ENCODE data around the gene DHDH.
"Not testable (repeated sequence)": the region's sequence is repeated elsewhere in the genome, so short reads cannot be mapped to it uniquely, and the experiment has no call there.

DHDH gene

GRCh38 chr19:48918071-48918470, 15.4 kb upstream of the DHDH start:
- Histone ChIP-seq H3K4me3 (ENCODE audit: low read depth, low read length) (no peak overlapping the region), H3K9me3 (ENCODE audit: control insufficient read depth, insufficient read depth, low read length) (no peaks in the 10 kb centered on the region), H3K27ac (ENCODE audit: low read depth, low read length) (no peak overlapping the region), H3K27me3 (ENCODE audit: control insufficient read depth, insufficient read depth, low read length) (no peaks in the 10 kb centered on the region), H3K36me3 (ENCODE audit: control insufficient read depth, insufficient read depth, low read length) (peaks cover 66% of the 10 kb centered on the region), H3K4me1 (ENCODE audit: control insufficient read depth, insufficient read depth, low read length) (no peaks in the 10 kb centered on the region), H3K9ac (ENCODE audit: low read depth, low read length) (no peak overlapping the region)

GRCh38 chr19:48918801-48919247, 14.7 kb upstream of the DHDH start:
- H3K36me3 ChIP-seq (ENCODE audit: control insufficient read depth, insufficient read depth, low read length): peaks cover 62% of the 10 kb centered on the region
- H3K27ac ChIP-seq (ENCODE audit: low read depth, low read length): no peak overlapping the region
- H3K4me1 ChIP-seq (ENCODE audit: control insufficient read depth, insufficient read depth, low read length): no peaks in the 10 kb centered on the region
- H3K27me3 ChIP-seq (ENCODE audit: control insufficient read depth, insufficient read depth, low read length): no peaks in the 10 kb centered on the region
- H3K9ac ChIP-seq (ENCODE audit: low read depth, low read length): no peak overlapping the region
- no peaks in the 10 kb centered on the region for H3K9me3 ChIP-seq (ENCODE audit: control insufficient read depth, insufficient read depth, low read length)
- no peak overlapping the region for H3K4me3 ChIP-seq (ENCODE audit: low read depth, low read length)

GRCh38 chr19:48919271-48919670, 14.2 kb upstream of the DHDH start:
- not testable (repeated sequence) for H3K9me3 ChIP-seq (ENCODE audit: control insufficient read depth, insufficient read depth, low read length); H3K9ac ChIP-seq (ENCODE audit: low read depth, low read length); H3K4me3 ChIP-seq (ENCODE audit: low read depth, low read length); H3K27me3 ChIP-seq (ENCODE audit: control insufficient read depth, insufficient read depth, low read length); H3K4me1 ChIP-seq (ENCODE audit: control insufficient read depth, insufficient read depth, low read length); H3K27ac ChIP-seq (ENCODE audit: low read depth, low read length)
- peaks cover 60% of the 10 kb centered on the region for H3K36me3 ChIP-seq (ENCODE audit: control insufficient read depth, insufficient read depth, low read length)

- Histone ChIP-seq H3K27ac (ENCODE audit: low read depth, low read length) (no peak overlapping the region), H3K9ac (ENCODE audit: low read depth, low read length) (no peak overlapping the region), H3K36me3 (ENCODE audit: control insufficient read depth, insufficient read depth, low read length) (peaks cover 50% of the 10 kb centered on the region)
Measured at GRCh38 chr19:48920949-48921348, 12.6 kb upstream of the DHDH start.

GRCh38 chr19:48921721-48922500, 11.6 kb upstream of the DHDH start:
- peaks cover 44% of the 10 kb centered on the region for H3K36me3 ChIP-seq (ENCODE audit: control insufficient read depth, insufficient read depth, low read length)
- H3K9ac ChIP-seq (ENCODE audit: low read depth, low read length): no peak overlapping the region
- no peaks in the 10 kb centered on the region for H3K4me1 ChIP-seq (ENCODE audit: control insufficient read depth, insufficient read depth, low read length)
- no peaks in the 10 kb centered on the region for H3K9me3 ChIP-seq (ENCODE audit: control insufficient read depth, insufficient read depth, low read length)
- H3K27ac ChIP-seq (ENCODE audit: low read depth, low read length): no peak overlapping the region
- no peaks in the 10 kb centered on the region for H3K27me3 ChIP-seq (ENCODE audit: control insufficient read depth, insufficient read depth, low read length)
- no peak overlapping the region for H3K4me3 ChIP-seq (ENCODE audit: low read depth, low read length)

More at GRCh38 chr19:48920949-48921348, 12.6 kb upstream of the DHDH start:
- Histone ChIP-seq H3K27me3 (ENCODE audit: control insufficient read depth, insufficient read depth, low read length) (no peaks in the 10 kb centered on the region), H3K4me1 (ENCODE audit: control insufficient read depth, insufficient read depth, low read length) (no peaks in the 10 kb centered on the region), H3K9me3 (ENCODE audit: control insufficient read depth, insufficient read depth, low read length) (no peaks in the 10 kb centered on the region), H3K4me3 (ENCODE audit: low read depth, low read length) (no peak overlapping the region)

DNA sequence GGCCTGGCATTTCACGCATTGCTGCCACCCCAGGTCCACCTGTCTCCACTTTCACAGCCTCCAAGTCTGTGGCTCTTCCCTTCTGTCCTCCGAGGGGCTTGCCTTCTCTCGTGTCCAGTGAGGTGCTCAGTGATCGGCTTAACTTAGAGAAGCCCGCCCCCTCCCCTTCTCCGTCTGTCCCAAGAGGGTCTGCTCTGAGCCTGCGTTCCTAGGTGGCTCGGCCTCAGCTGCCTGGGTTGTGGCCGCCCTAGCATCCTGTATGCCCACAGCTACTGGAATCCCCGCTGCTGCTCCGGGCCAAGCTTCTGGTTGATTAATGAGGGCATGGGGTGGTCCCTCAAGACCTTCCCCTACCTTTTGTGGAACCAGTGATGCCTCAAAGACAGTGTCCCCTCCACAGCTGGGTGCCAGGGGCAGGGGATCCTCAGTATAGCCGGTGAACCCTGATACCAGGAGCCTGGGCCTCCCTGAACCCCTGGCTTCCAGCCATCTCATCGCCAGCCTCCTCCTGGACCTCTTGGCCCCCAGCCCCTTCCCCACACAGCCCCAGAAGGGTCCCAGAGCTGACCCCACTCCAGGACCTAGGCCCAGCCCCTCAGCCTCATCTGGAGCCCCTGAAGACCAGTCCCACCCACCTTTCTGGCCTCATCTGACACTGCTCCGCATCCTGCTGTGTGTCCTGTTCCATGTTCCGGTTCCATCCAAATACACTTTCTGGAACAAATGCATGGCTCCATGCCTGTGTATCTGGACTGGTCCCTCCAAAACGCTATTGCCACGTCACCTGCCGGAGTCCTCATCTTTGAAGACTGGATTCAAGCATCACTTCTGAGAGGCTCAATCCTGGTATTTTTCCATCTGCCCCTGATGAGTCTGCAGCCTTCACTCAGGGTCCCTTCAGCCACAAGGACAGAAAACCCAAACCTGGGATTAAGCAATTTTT, 10.7 kb upstream of the DHDH start:
- H3K27me3 ChIP-seq (ENCODE audit: control insufficient read depth, insufficient read depth, low read length): no peaks in the 10 kb centered on the region
- no peaks in the 10 kb centered on the region for H3K4me1 ChIP-seq (ENCODE audit: control insufficient read depth, insufficient read depth, low read length)
- no peaks in the 10 kb centered on the region for H3K9me3 ChIP-seq (ENCODE audit: control insufficient read depth, insufficient read depth, low read length)
- no peak overlapping the region for H3K27ac ChIP-seq (ENCODE audit: low read depth, low read length)
- H3K9ac ChIP-seq (ENCODE audit: low read depth, low read length): no peak overlapping the region
- peaks cover 42% of the 10 kb centered on the region for H3K36me3 ChIP-seq (ENCODE audit: control insufficient read depth, insufficient read depth, low read length)
- H3K4me3 ChIP-seq (ENCODE audit: low read depth, low read length): no peak overlapping the region

DNA sequence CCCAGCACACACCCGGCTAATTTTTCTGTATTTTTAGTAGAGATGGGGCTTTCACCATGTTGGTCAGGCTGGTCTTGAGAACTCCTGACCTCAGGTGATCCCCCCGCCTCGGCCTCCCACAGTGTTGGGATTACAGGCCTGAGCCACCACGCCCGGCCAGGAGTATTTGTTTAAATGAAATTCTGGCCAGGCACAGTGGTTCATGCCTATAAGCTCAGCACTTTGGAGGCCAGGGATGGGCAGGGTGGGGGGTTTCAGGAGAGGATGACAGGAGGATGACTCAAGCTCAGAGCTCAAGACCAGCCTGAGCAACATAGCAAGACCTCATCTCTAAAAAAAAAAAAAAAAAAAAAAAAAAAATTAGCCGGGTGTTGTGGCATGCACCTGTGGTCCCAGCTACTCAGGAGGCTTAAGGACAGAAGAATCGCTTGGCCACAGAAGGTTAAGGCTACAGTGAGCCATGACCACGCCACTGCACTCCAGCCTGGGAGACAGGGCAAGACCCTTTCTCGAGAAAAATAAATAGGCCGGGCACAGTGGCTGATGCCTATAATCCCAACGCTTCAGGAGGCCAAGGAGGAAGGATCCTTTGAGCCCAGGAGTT, 8.2 kb upstream of the DHDH start:
- Histone ChIP-seq H3K27ac (ENCODE audit: low read depth, low read length) (no peak overlapping the region), H3K36me3 (ENCODE audit: control insufficient read depth, insufficient read depth, low read length) (peaks cover 22% of the 10 kb centered on the region), H3K9me3 (ENCODE audit: control insufficient read depth, insufficient read depth, low read length) (no peaks in the 10 kb centered on the region)

DNA sequence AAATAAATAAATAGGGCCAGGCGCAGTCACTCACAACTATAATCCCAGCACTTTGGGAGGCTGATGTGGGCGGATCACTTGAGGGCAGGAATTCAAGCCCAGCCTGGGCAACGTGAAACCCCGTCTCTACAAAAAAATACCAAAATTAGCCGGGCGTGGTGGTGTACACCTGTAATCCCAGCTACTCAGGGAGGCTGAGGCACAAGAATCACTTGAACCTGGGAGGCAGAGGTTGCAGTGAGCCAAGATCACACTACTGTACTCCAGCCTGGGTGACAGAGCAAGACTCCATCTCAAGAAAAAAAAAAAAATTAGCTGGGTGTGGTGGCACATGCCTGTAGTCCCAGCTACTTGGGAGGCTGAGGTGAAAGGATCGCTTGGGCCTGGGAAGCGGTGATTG, 7.6 kb upstream of the DHDH start:
- H3K9me3 ChIP-seq (ENCODE audit: control insufficient read depth, insufficient read depth, low read length); H3K9ac ChIP-seq (ENCODE audit: low read depth, low read length); H3K27me3 ChIP-seq (ENCODE audit: control insufficient read depth, insufficient read depth, low read length); H3K27ac ChIP-seq (ENCODE audit: low read depth, low read length); H3K4me1 ChIP-seq (ENCODE audit: control insufficient read depth, insufficient read depth, low read length); H3K4me3 ChIP-seq (ENCODE audit: low read depth, low read length): not testable (repeated sequence)
- peaks cover 22% of the 10 kb centered on the region for H3K36me3 ChIP-seq (ENCODE audit: control insufficient read depth, insufficient read depth, low read length)

More for the DNA sequence above, 8.2 kb upstream of the DHDH start:
- no peaks in the 10 kb centered on the region for H3K4me1 ChIP-seq (ENCODE audit: control insufficient read depth, insufficient read depth, low read length)
- H3K4me3 ChIP-seq (ENCODE audit: low read depth, low read length): no peak overlapping the region
- H3K9ac ChIP-seq (ENCODE audit: low read depth, low read length): no peak overlapping the region
- no peaks in the 10 kb centered on the region for H3K27me3 ChIP-seq (ENCODE audit: control insufficient read depth, insufficient read depth, low read length)

GRCh38 chr19:48926909-48927308, 6.6 kb upstream of the DHDH start:
- no peaks in the 10 kb centered on the region for H3K9me3 ChIP-seq (ENCODE audit: control insufficient read depth, insufficient read depth, low read length)
- H3K9ac ChIP-seq (ENCODE audit: low read depth, low read length): no peak overlapping the region
- no peaks in the 10 kb centered on the region for H3K27me3 ChIP-seq (ENCODE audit: control insufficient read depth, insufficient read depth, low read length)
- H3K36me3 ChIP-seq (ENCODE audit: control insufficient read depth, insufficient read depth, low read length): peaks cover 13% of the 10 kb centered on the region
- H3K27ac ChIP-seq (ENCODE audit: low read depth, low read length): no peak overlapping the region
- H3K4me3 ChIP-seq (ENCODE audit: low read depth, low read length): no peak overlapping the region
- H3K4me1 ChIP-seq (ENCODE audit: control insufficient read depth, insufficient read depth, low read length): no peaks in the 10 kb centered on the region

DNA sequence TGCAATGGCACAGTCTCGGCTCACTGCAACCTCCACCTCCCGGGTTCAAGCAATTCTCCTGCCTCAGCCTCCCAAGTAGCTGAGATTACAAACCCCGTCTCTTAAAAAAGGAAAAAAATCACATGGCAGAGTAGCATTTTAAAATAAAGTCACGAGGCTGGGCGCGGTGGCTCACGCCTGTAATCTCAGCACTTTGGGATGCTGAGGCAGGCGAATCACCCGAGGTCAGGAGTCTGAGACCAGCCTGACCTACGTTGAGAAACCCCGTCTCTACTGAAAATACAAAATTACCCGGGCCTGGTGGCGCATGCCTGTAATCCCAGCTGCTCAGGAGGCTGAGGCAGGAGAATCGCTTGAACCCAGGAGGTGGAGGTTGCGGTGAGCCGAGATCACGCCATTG, 5.8 kb upstream of the DHDH start:
- H3K4me1 ChIP-seq (ENCODE audit: control insufficient read depth, insufficient read depth, low read length); H3K9me3 ChIP-seq (ENCODE audit: control insufficient read depth, insufficient read depth, low read length); H3K36me3 ChIP-seq (ENCODE audit: control insufficient read depth, insufficient read depth, low read length); H3K4me3 ChIP-seq (ENCODE audit: low read depth, low read length); H3K27ac ChIP-seq (ENCODE audit: low read depth, low read length); H3K9ac ChIP-seq (ENCODE audit: low read depth, low read length); H3K27me3 ChIP-seq (ENCODE audit: control insufficient read depth, insufficient read depth, low read length): not testable (repeated sequence)
